Caco-2 (cell line): ENCODE measurements around the gene SRA1. TPM values are rescaled to one million over a fixed set of nuclear protein-coding genes. Genes with fewer than 3 reads are reported as not detected.

Experiments used
- BruUV-seq: library from RNA; stranded (reverse); fragments of 400-500 nt; replicated peaks from 2 replicates; lab custom pipeline; 2021; lab: Mats Ljungman, UMichigan
- CTCF ChIA-PET: fragments of 300-600 bp; sonication (Branson Sonifier 250); formaldehyde crosslinking; loops from one replicate; lab custom pipeline; 2022; ENCODE audit warnings: antibody characterized with exemption; lab: Charles Lee
- POLR2A ChIA-PET: fragments of 300-600 bp; sonication (Branson Sonifier 250); formaldehyde crosslinking; loops from one replicate; lab custom pipeline; 2022; ENCODE audit warnings: antibody characterized with exemption; lab: Charles Lee
- DNase-seq, 2 experiments: peaks; one replicate each; pipeline versions ENCODE4 v3.0.0 to v3.0.0-alpha.2; 2020 to 2022
- H3K27me3 ChIP-seq: replicated peaks from 2 replicates; pipeline ENCODE4 v1.6.0; 2011; ENCODE audit warnings: low read length; ENCODE audit not compliant: control insufficient read depth, insufficient read depth
- H3K36me3 ChIP-seq: 2 replicates; pipeline ENCODE4 v1.5.1; 2011; ENCODE audit warnings: low read length; ENCODE audit not compliant: control insufficient read depth, insufficient read depth
- H3K4me1 ChIP-seq: fragments of 250-450 bp; sonication (Bioruptor Pico); 2 replicates; pipeline ENCODE4 v1.5.1; 2020; ENCODE audit warnings: mild to moderate bottlenecking
- H3K4me3 ChIP-seq: 2 replicates; pipeline ENCODE4 v1.5.1; 2011; ENCODE audit warnings: low read depth, mild to moderate bottlenecking, control low read depth, low read length
- H3K9me3 ChIP-seq: fragments of 250-450 bp; sonication (Bioruptor Pico); 2 replicates; pipeline ENCODE4 v1.5.1; 2020; ENCODE audit warnings: mild to moderate bottlenecking, moderate library complexity
- H3K27ac Mint-ChIP-seq: one replicate; pipeline ENCODE4 v1.8.0; 2022; ENCODE audit warnings: mixed read lengths; ENCODE audit not compliant: unreplicated experiment
- H3K27me3 Mint-ChIP-seq: one replicate; pipeline ENCODE4 v1.8.0; 2022; ENCODE audit warnings: mixed read lengths; ENCODE audit not compliant: insufficient read depth, unreplicated experiment
- H3K36me3 Mint-ChIP-seq: one replicate; pipeline ENCODE4 v1.8.0; 2022; ENCODE audit warnings: mild to moderate bottlenecking, mixed read lengths; ENCODE audit not compliant: insufficient read depth, unreplicated experiment
- H3K4me1 Mint-ChIP-seq: one replicate; pipeline ENCODE4 v1.8.0; 2022; ENCODE audit warnings: low read depth, mixed read lengths; ENCODE audit not compliant: unreplicated experiment
- H3K4me3 Mint-ChIP-seq: one replicate; pipeline ENCODE4 v1.8.0; 2022; ENCODE audit warnings: mild to moderate bottlenecking, moderate library complexity, mixed read lengths; ENCODE audit not compliant: unreplicated experiment
- H3K9me3 Mint-ChIP-seq: one replicate; pipeline ENCODE4 v1.8.0; 2022; ENCODE audit warnings: mixed read lengths; ENCODE audit not compliant: unreplicated experiment
- CTCF ChIP-seq, 2 experiments: fragments of 200-600 bp in 1 of 2; IDR thresholded peaks; 1 replicate in 1 of 2; 2 replicates in 1 of 2; pipeline versions ENCODE4 v1.5.1 to v1.8.0; 2011 to 2022; ENCODE audit warnings: antibody characterized with exemption in 1 of 2, control low read depth in 1 of 2, inconsistent platforms in 1 of 2, low read depth in 1 of 2, low read length in 1 of 2, mild to moderate bottlenecking in 1 of 2, moderate library complexity in 1 of 2; ENCODE audit not compliant: insufficient read depth in 1 of 2, severe bottlenecking in 1 of 2, unreplicated experiment in 1 of 2
- intact Hi-C: fragments of 100-400 bp; cut with micrococcal nuclease; formaldehyde crosslinking; loops from one replicate; pipeline ENCODE4 v1.10.0; 2022; ENCODE audit not compliant: unreplicated experiment
- total RNA-seq: library from RNA; stranded (reverse); gene quantifications from 2 replicates; pipeline ENCODE4 v1.2.3, GENCODE V29; 2022

Gene SRA1
- total RNA-seq, 1 experiment from 2014 or later, result 50.3 TPM

- H3K36me3 Mint-ChIP-seq, result peaks cover 47% of the 10 kb centered on the region
- peaks cover 20% of the 10 kb centered on the region; the same call in 1 of the 2 replicates for H3K4me1 ChIP-seq
- TF ChIP-seq CTCF (IDR thresholded peaks at IDR 0.05; ENCODE audit: insufficient read depth in 1 of 2, low read depth in 1 of 2, low read length in 1 of 2, severe bottlenecking in 1 of 2, unreplicated experiment in 1 of 2), result no peak
- H3K9me3 Mint-ChIP-seq, result no peaks in the 10 kb centered on the region
- BruUV-seq, result no TSS peak
- H3K36me3 ChIP-seq, result no peaks in the 10 kb centered on the region; the same call in 1 of the 2 replicates
- CTCF ChIA-PET, result no interaction called here
- H3K4me3 Mint-ChIP-seq, result no peak overlapping the region
- intact Hi-C loops, result loop anchor here (5.0 kb wide), 1 partner anchor 156 kb away; the partner anchor contains the start of gene ANKHD1
- no peak for DNase-seq
- no peaks in the 10 kb centered on the region for H3K9me3 ChIP-seq
- POLR2A ChIA-PET, result interaction anchor here (1.1 kb wide), 1 partner anchor 89 kb away, joined by 4 read pairs; the partner anchor contains the start of genes IK and NDUFA2
- H3K4me3 ChIP-seq, result no peak overlapping the region
- H3K27ac Mint-ChIP-seq, result peak overlapping the region; percentile 91
- no peaks in the 10 kb centered on the region for H3K27me3 ChIP-seq
- H3K27me3 Mint-ChIP-seq, result no peaks in the 10 kb centered on the region
- H3K4me1 Mint-ChIP-seq, result peaks cover 32% of the 10 kb centered on the region
Measured at GRCh38 chr5:140558542-140558941, 1.3 kb upstream of the SRA1 start.

GRCh38 chr5:140557965-140558364, 692 bp upstream of the SRA1 start:
- CTCF ChIA-PET, result interaction anchor here (0.9 to 1.3 kb wide), 3 partner anchors 10 to 1006 kb away, joined by 3 to 10 read pairs (median 4); partner anchors contain the start of gene EIF4EBP3
- Mint-ChIP-seq H3K27ac (peak overlapping the region; percentile 91), H3K9me3 (no peaks in the 10 kb centered on the region), H3K4me1 (peaks cover 35% of the 10 kb centered on the region), H3K27me3 (no peaks in the 10 kb centered on the region), H3K36me3 (peaks cover 52% of the 10 kb centered on the region), H3K4me3 (peak overlapping the region; percentile 87)
- intact Hi-C loops, result loop anchor here (1.0 to 5.0 kb wide), 4 partner anchors 11 to 156 kb away; partner anchors contain the start of genes ANKHD1, EIF4EBP3, IK and NDUFA2
- Histone ChIP-seq H3K4me3 (no peak overlapping the region), H3K36me3 (no peaks in the 10 kb centered on the region; the same call in 1 of the 2 replicates), H3K27me3 (no peaks in the 10 kb centered on the region), H3K9me3 (no peaks in the 10 kb centered on the region), H3K4me1 (peaks cover 14% of the 10 kb centered on the region; the same call in 1 of the 2 replicates)
- BruUV-seq, result no TSS peak
- POLR2A ChIA-PET, result interaction anchor here (0.5 to 1.6 kb wide), 8 partner anchors 10 to 142 kb away, joined by 3 to 29 read pairs (median 6); partner anchors contain the start of genes EIF4EBP3, HARS1, HARS2 and IK
- TF ChIP-seq CTCF (IDR thresholded peaks at IDR 0.05; ENCODE audit: insufficient read depth in 1 of 2, low read depth in 1 of 2, low read length in 1 of 2, severe bottlenecking in 1 of 2, unreplicated experiment in 1 of 2), result no peak
- no peak for DNase-seq

- no peak for DNase-seq
- Mint-ChIP-seq H3K27me3 (no peaks in the 10 kb centered on the region), H3K36me3 (peaks cover 63% of the 10 kb centered on the region), H3K4me3 (peak overlapping the region; percentile 87), H3K9me3 (no peaks in the 10 kb centered on the region), H3K27ac (peak overlapping the region; percentile 91), H3K4me1 (peaks cover 35% of the 10 kb centered on the region)
- Histone ChIP-seq H3K4me1 (peaks cover 14% of the 10 kb centered on the region; the same call in 1 of the 2 replicates), H3K27me3 (no peaks in the 10 kb centered on the region), H3K4me3 (peak overlapping the region; percentile 79), H3K36me3 (no peaks in the 10 kb centered on the region; the same call in none of the 2 replicates), H3K9me3 (no peaks in the 10 kb centered on the region)
- POLR2A ChIA-PET, result interaction anchor here (0.6 to 1.6 kb wide), 2 partner anchors 9 to 91 kb away, joined by 3 to 29 read pairs; partner anchors contain the start of genes EIF4EBP3 and NDUFA2
- TSS peak; percentile 65 for BruUV-seq
- CTCF ChIA-PET, result no interaction called here
- intact Hi-C loops, result loop anchor here (5.0 kb wide), 1 partner anchor 154 kb away; the partner anchor contains the start of gene ANKHD1
- TF ChIP-seq CTCF (IDR thresholded peaks at IDR 0.05; ENCODE audit: insufficient read depth in 1 of 2, low read depth in 1 of 2, low read length in 1 of 2, severe bottlenecking in 1 of 2, unreplicated experiment in 1 of 2), result no peak
Measured at GRCh38 chr5:140556438-140556837, 835 bp downstream of the SRA1 start.
